GM23248 (cell line): ENCODE measurements around the gene SYNE1. TPM values are rescaled to one million over a fixed set of nuclear protein-coding genes. Genes with fewer than 3 reads are reported as not detected.

Source experiments
- DNase-seq: peaks from one replicate; pipeline ENCODE4 v3.0.0-alpha.2; 2015
- H2AFZ ChIP-seq: fragments of 200-600 bp; sonication (generic); 2 replicates; pipeline ENCODE4 v1.6.1; 2016; ENCODE audit warnings: antibody characterized with exemption
- H3F3A ChIP-seq: fragments of 200-600 bp; sonication (generic); 2 replicates; pipeline ENCODE4 v1.6.1; 2016; ENCODE audit warnings: mild to moderate bottlenecking, antibody characterized with exemption, mixed run types; ENCODE audit not compliant: insufficient read depth
- H3K27ac ChIP-seq: fragments of 200-600 bp; sonication (generic); 2 replicates; pipeline ENCODE4 v1.5.1; 2016; ENCODE audit warnings: mild to moderate bottlenecking
- H3K27me3 ChIP-seq: fragments of 200-600 bp; sonication (generic); replicated peaks from 2 replicates; pipeline ENCODE4 v1.6.1; 2016; ENCODE audit warnings: mild to moderate bottlenecking; ENCODE audit not compliant: insufficient read depth
- H3K36me3 ChIP-seq: fragments of 200-600 bp; sonication (generic); 2 replicates; pipeline ENCODE4 v1.6.1; 2016; ENCODE audit warnings: low read depth, mild to moderate bottlenecking
- H3K4me1 ChIP-seq: fragments of 200-600 bp; sonication (generic); 2 replicates; pipeline ENCODE4 v1.6.1; 2016; ENCODE audit warnings: mild to moderate bottlenecking; ENCODE audit not compliant: insufficient read depth
- H3K4me2 ChIP-seq: fragments of 200-600 bp; sonication (generic); one replicate; pipeline ENCODE4 v1.6.1; 2016; ENCODE audit warnings: mild to moderate bottlenecking; ENCODE audit not compliant: unreplicated experiment
- H3K4me3 ChIP-seq: fragments of 200-600 bp; sonication (generic); 2 replicates; pipeline ENCODE4 v1.5.1; 2016; ENCODE audit warnings: mild to moderate bottlenecking
- H3K79me2 ChIP-seq: fragments of 200-600 bp; sonication (generic); 2 replicates; pipeline ENCODE4 v1.6.1; 2016; ENCODE audit warnings: mild to moderate bottlenecking; ENCODE audit not compliant: insufficient read depth
- H3K9ac ChIP-seq: fragments of 200-600 bp; sonication (generic); 2 replicates; pipeline ENCODE4 v1.6.1; 2016; ENCODE audit warnings: mild to moderate bottlenecking
- H3K9me2 ChIP-seq: fragments of 200-600 bp; sonication (generic); 2 replicates; pipeline ENCODE4 v1.6.1; 2016; ENCODE audit warnings: mixed run types, mild to moderate bottlenecking, moderate library complexity; ENCODE audit not compliant: insufficient read depth
- H3K9me3 ChIP-seq: fragments of 200-600 bp; sonication (generic); one replicate; pipeline ENCODE4 v1.6.1; 2017; ENCODE audit warnings: low read depth
- H4K20me1 ChIP-seq: fragments of 200-600 bp; sonication (generic); 2 replicates; pipeline ENCODE4 v1.6.0; 2016; ENCODE audit not compliant: insufficient read depth
- EZH2 ChIP-seq: fragments of 200-600 bp; sonication (generic); IDR thresholded peaks from 2 replicates; pipeline ENCODE4 v1.6.1; 2018; ENCODE audit warnings: antibody characterized with exemption, mild to moderate bottlenecking; ENCODE audit not compliant: insufficient read depth, poor library complexity, severe bottlenecking
- EZH2phosphoT487 ChIP-seq: fragments of 200-600 bp; sonication (generic); IDR thresholded peaks from 2 replicates; pipeline ENCODE4 v1.6.1; 2018; ENCODE audit warnings: antibody characterized with exemption, moderate library complexity, mild to moderate bottlenecking, low read depth; ENCODE audit not compliant: insufficient read depth
- WGBS, 2 experiments: methylation state at CpG; one replicate each; pipeline ENCODE4 v1.1.6; 2015 to 2017; ENCODE audit warnings: low lambda C conversion rate in 2 of 2, low coverage in 1 of 2; ENCODE audit errors: missing lambda C conversion rate in 2 of 2; 5-methylcytosine and 5-hydroxymethylcytosine counted together
- in situ Hi-C: fragments of 300-500 bp; cut with MboI; formaldehyde crosslinking; loops from 2 replicates; pipeline ENCODE4 v1.15.0; 2020
- polyA plus RNA-seq: library from polyadenylated mRNA; unstranded; fragments of >200 nt; fragmentation: Nextera tagmentation; extraction: Ambion mirVana; gene quantifications from 2 replicates; pipeline ENCODE4 v1.2.1, GENCODE V29; 2016
- total RNA-seq: library from RNA; depleted of rRNA; stranded (reverse); fragments of >200 nt; shearing (Covaris generic); gene quantifications from 2 replicates; pipeline ENCODE4 v1.2.3, GENCODE V29; 2014

Gene SYNE1
- total and polyA plus RNA-seq, 2 experiments from 2014 or later = 29.2 to 95.4 TPM

GRCh38 chr6:152223636-152224035 is 413.5 kb downstream of the SYNE1 start:
- Histone ChIP-seq H4K20me1 (no peaks in the 10 kb centered on the region), H3K79me2 (no peaks in the 10 kb centered on the region)
- 97 to 100% methylated on average over 3 of the region's 3 CpGs for WGBS, 2 experiments

GRCh38 chr6:152221806-152222628 is 415.1 kb downstream of the SYNE1 start:
- no peak overlapping the region for H2AFZ ChIP-seq
- H3K36me3 ChIP-seq = peaks cover 80% of the 10 kb centered on the region
- TF ChIP-seq EZH2 = no peak
- no peak for TF ChIP-seq EZH2phosphoT487
- no peaks in the 10 kb centered on the region for H3K79me2 ChIP-seq
- no peaks in the 10 kb centered on the region for H4K20me1 ChIP-seq
- DNase-seq = no peak
- no peaks in the 10 kb centered on the region for H3K4me1 ChIP-seq
- no peaks in the 10 kb centered on the region for H3K9me3 ChIP-seq
- H3K27me3 ChIP-seq = no peaks in the 10 kb centered on the region
- no peaks in the 10 kb centered on the region for H3K9me2 ChIP-seq
- H3K27ac ChIP-seq = no peak overlapping the region
- H3F3A ChIP-seq = no peaks in the 10 kb centered on the region
- WGBS, 2 experiments = 98% methylated on average over 4 of the region's 4 CpGs
- in situ Hi-C loops = no loop called here
- no peak overlapping the region for H3K4me2 ChIP-seq
- no peak overlapping the region for H3K9ac ChIP-seq
- no peak overlapping the region for H3K4me3 ChIP-seq

More at GRCh38 chr6:152223636-152224035, 413.5 kb downstream of the SYNE1 start:
- no peak for TF ChIP-seq EZH2phosphoT487
- no peak for TF ChIP-seq EZH2
- Histone ChIP-seq H2AFZ (no peak overlapping the region), H3K27me3 (no peaks in the 10 kb centered on the region), H3K9ac (no peak overlapping the region), H3K4me3 (no peak overlapping the region), H3K9me2 (no peaks in the 10 kb centered on the region), H3F3A (0 out of 2 replicates have a peak, but pooled peaks cover 4% of the 10 kb centered on the region), H3K36me3 (peaks cover 85% of the 10 kb centered on the region), H3K9me3 (no peaks in the 10 kb centered on the region), H3K4me1 (no peaks in the 10 kb centered on the region), H3K27ac (no peak overlapping the region), H3K4me2 (no peak overlapping the region)
- DNase-seq = no peak
- in situ Hi-C loops = no loop called here

- Histone ChIP-seq H3K4me2 (no peak overlapping the region), H3K9ac (no peak overlapping the region), H3K27ac (no peak overlapping the region), H3K9me3 (no peaks in the 10 kb centered on the region), H3K79me2 (no peaks in the 10 kb centered on the region), H4K20me1 (no peaks in the 10 kb centered on the region), H3K4me3 (no peak overlapping the region), H3K36me3 (peaks cover 82% of the 10 kb centered on the region), H3K4me1 (no peaks in the 10 kb centered on the region), H3K27me3 (no peaks in the 10 kb centered on the region), H3F3A (no peaks in the 10 kb centered on the region), H2AFZ (no peak overlapping the region), H3K9me2 (no peaks in the 10 kb centered on the region)
- 32 to 33% methylated on average over 4 of the region's 4 CpGs for WGBS, 2 experiments
- TF ChIP-seq EZH2phosphoT487 (no peak), EZH2 (no peak)
- in situ Hi-C loops = no loop called here
- no peak for DNase-seq
Measured at GRCh38 chr6:152220786-152221185, 416.4 kb downstream of the SYNE1 start.

- 89 to 91% methylated on average over 3 of the region's 3 CpGs for WGBS, 2 experiments
- no peak for TF ChIP-seq EZH2
- no peak for TF ChIP-seq EZH2phosphoT487
- in situ Hi-C loops = no loop called here
Measured at GRCh38 chr6:152218887-152219286, 418.3 kb downstream of the SYNE1 start.

More at GRCh38 chr6:152218887-152219286, 418.3 kb downstream of the SYNE1 start:
- H4K20me1 ChIP-seq = no peaks in the 10 kb centered on the region
- no peaks in the 10 kb centered on the region for H3F3A ChIP-seq
- no peaks in the 10 kb centered on the region for H3K27me3 ChIP-seq
- no peaks in the 10 kb centered on the region for H3K9me2 ChIP-seq
- H3K4me1 ChIP-seq = no peaks in the 10 kb centered on the region
- DNase-seq = no peak
- H3K27ac ChIP-seq = no peak overlapping the region
- no peaks in the 10 kb centered on the region for H3K79me2 ChIP-seq
- no peaks in the 10 kb centered on the region for H3K9me3 ChIP-seq
- no peak overlapping the region for H3K4me2 ChIP-seq
- H3K36me3 ChIP-seq = peaks cover 81% of the 10 kb centered on the region
- H2AFZ ChIP-seq = no peak overlapping the region
- H3K4me3 ChIP-seq = no peak overlapping the region
- no peak overlapping the region for H3K9ac ChIP-seq
